ENCODE results near the gene ZFAND5. TPM values are rescaled to one million over a fixed set of nuclear protein-coding genes. Genes with fewer than 3 reads are reported as not detected.

The ZFAND5 gene
- total and polyA plus RNA-seq, 2 of the 13 experiments (the other 11 are each of a cell fraction or from before 2014, with no cell fraction given), result 53.4 to 60.2 TPM

DNA sequence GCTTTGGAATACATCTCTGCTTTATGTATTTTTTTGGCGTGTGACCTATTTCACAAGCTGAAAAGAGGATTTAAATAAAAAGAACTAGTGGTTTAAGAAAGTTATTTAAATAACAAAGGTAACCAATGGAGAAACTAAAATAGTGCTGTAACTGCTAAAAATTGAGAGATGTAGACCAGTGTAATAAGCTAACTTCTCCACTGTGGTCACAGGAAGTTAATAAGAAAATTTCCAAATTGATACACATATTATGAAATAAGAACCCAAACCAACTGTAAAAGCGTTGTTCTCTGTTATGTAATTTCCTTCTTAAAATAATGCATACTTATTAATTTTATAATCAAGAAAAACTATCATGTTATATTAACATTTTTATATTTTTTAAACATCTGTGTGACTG lies 29.1 kb upstream of the ZFAND5 start:
- TF ChIP-seq TBX2 (CRISPR knock-in tag; IDR thresholded peaks at IDR 0.05; ENCODE audit: borderline replicate concordance), result no peak
- TF ChIP-seq, protein P1, sequence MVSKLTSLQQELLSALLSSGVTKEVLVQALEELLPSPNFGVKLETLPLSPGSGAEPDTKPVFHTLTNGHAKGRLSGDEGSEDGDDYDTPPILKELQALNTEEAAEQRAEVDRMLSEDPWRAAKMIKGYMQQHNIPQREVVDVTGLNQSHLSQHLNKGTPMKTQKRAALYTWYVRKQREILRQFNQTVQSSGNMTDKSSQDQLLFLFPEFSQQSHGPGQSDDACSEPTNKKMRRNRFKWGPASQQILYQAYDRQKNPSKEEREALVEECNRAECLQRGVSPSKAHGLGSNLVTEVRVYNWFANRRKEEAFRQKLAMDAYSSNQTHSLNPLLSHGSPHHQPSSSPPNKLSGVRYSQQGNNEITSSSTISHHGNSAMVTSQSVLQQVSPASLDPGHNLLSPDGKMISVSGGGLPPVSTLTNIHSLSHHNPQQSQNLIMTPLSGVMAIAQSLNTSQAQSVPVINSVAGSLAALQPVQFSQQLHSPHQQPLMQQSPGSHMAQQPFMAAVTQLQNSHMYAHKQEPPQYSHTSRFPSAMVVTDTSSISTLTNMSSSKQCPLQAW (CRISPR knock-in tag; IDR thresholded peaks at IDR 0.05), result no peak
- no peak for TF ChIP-seq KLF11 (CRISPR knock-in tag; IDR thresholded peaks at IDR 0.05)
- no peak for TF ChIP-seq CBFB (CRISPR knock-in tag; IDR thresholded peaks at IDR 0.05)
- no peak for TF ChIP-seq ZFYVE20 (CRISPR knock-in tag; IDR thresholded peaks at IDR 0.05; ENCODE audit: borderline replicate concordance, low read depth)
- no peak for TF ChIP-seq KLF6 (CRISPR knock-in tag; IDR thresholded peaks at IDR 0.05)
- no peak for DNase-seq (ENCODE audit: low spot score)
- H3K27me3 ChIP-seq (ENCODE audit: control insufficient read depth in 1 of 2, insufficient read depth in 2 of 2, low read length in 2 of 2), result no peaks in the 10 kb centered on the region
- H2AFZ ChIP-seq (ENCODE audit: low read length), result no peak overlapping the region
- H3K4me3 ChIP-seq (replicated peaks in 1 of 3; ENCODE audit: insufficient read depth in 1 of 3, low read depth in 2 of 3, low read length in 3 of 3), result no peak overlapping the region
- no peaks in the 10 kb centered on the region for H3K79me2 ChIP-seq (ENCODE audit: insufficient read depth, low read length)
- H3K36me3 ChIP-seq (replicated peaks in 1 of 2; ENCODE audit: control insufficient read depth in 1 of 2, insufficient read depth in 2 of 2, low read length in 2 of 2), result no peaks in the 10 kb centered on the region
- WGBS (ENCODE audit: low lambda C conversion rate), result 17% methylated on average over 2 of the region's 2 CpGs
- no TSS peak for BruUV-seq (replicated peaks)
- ChIA-PET CTCF (ENCODE audit: low intra/inter-chr PET ratio, low total read pairs) (no interaction called here), POLR2A (no interaction called here)
- ATAC-seq, result no peak
- FAIRE-seq, result no peak
- peaks cover 16% of the 10 kb centered on the region for H3K4me1 ChIP-seq (ENCODE audit: insufficient read depth, low read length)
- no peaks in the 10 kb centered on the region for H4K20me1 ChIP-seq (ENCODE audit: insufficient read depth, low read length)
- intact Hi-C loops (cut with micrococcal nuclease; ENCODE audit: unreplicated experiment), result no loop called here
- no peak overlapping the region for H3K9ac ChIP-seq (ENCODE audit: insufficient read depth, low read depth, low read length)
- H3K27ac ChIP-seq (ENCODE audit: extremely low read length, insufficient read depth, low read length), result no peak overlapping the region
- H3K4me2 ChIP-seq (ENCODE audit: low read depth, low read length), result no peak overlapping the region
- in situ Hi-C loops (cut with HindIII; ENCODE audit: extremely low pct_ligation_motif_present, low pct_unique_long_range_greater_than_20kb), result no loop called here
- no peaks in the 10 kb centered on the region for H3K9me3 ChIP-seq (ENCODE audit: low read length)

DNA sequence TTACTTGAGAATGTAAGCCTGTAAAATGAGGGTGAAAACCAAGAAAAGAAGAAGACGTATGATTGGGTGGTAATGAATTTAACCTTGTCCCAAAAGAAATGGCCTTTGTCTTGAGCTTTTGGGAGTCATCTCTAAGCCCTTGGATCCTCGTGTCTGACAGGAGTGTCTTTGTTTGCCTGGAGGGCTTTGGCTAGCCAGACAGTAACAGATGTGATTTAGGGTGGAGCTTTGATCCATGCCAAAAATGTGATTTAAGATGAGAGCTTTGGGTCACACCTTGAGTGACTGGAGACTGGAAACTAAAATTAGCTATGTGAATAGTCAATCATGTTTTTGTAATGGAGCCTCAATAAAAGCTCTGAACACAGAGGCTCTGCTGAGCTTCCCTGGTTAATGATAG lies 25.9 kb upstream of the ZFAND5 start:
- no peak for ATAC-seq
- 44% methylated on average over 2 of the region's 2 CpGs for WGBS (ENCODE audit: low lambda C conversion rate)
- Histone ChIP-seq H3K4me2 (ENCODE audit: low read depth, low read length) (no peak overlapping the region), H3K79me2 (ENCODE audit: insufficient read depth, low read length) (no peaks in the 10 kb centered on the region), H3K27ac (ENCODE audit: extremely low read length, insufficient read depth, low read length) (no peak overlapping the region), H3K9me3 (ENCODE audit: low read length) (no peaks in the 10 kb centered on the region), H3K4me3 (replicated peaks in 1 of 3; ENCODE audit: insufficient read depth in 1 of 3, low read depth in 2 of 3, low read length in 3 of 3) (no peak overlapping the region), H3K36me3 (replicated peaks in 1 of 2; ENCODE audit: control insufficient read depth in 1 of 2, insufficient read depth in 2 of 2, low read length in 2 of 2) (no peaks in the 10 kb centered on the region), H3K9ac (ENCODE audit: insufficient read depth, low read depth, low read length) (no peak overlapping the region), H2AFZ (ENCODE audit: low read length) (no peak overlapping the region), H4K20me1 (ENCODE audit: insufficient read depth, low read length) (no peaks in the 10 kb centered on the region), H3K4me1 (ENCODE audit: insufficient read depth, low read length) (peaks cover under 1% of the 10 kb centered on the region), H3K27me3 (ENCODE audit: control insufficient read depth in 1 of 2, insufficient read depth in 2 of 2, low read length in 2 of 2) (no peaks in the 10 kb centered on the region)
- DNase-seq (ENCODE audit: low spot score), result no peak
- CTCF ChIA-PET (ENCODE audit: low intra/inter-chr PET ratio, low total read pairs), result no interaction called here
- no peak for FAIRE-seq
- in situ Hi-C loops (cut with HindIII; ENCODE audit: extremely low pct_ligation_motif_present, low pct_unique_long_range_greater_than_20kb), result no loop called here
- POLR2A ChIA-PET, result interaction anchor here (1.2 kb wide), 1 partner anchor 26 kb away, joined by 6 read pairs; the partner anchor contains the start of gene ZFAND5
- BruUV-seq (replicated peaks), result no TSS peak
- intact Hi-C loops (cut with micrococcal nuclease; ENCODE audit: unreplicated experiment), result no loop called here
- no peak for TF ChIP-seq NFKBIZ (CRISPR knock-in tag; IDR thresholded peaks at IDR 0.05)
- TF ChIP-seq, protein P2, sequence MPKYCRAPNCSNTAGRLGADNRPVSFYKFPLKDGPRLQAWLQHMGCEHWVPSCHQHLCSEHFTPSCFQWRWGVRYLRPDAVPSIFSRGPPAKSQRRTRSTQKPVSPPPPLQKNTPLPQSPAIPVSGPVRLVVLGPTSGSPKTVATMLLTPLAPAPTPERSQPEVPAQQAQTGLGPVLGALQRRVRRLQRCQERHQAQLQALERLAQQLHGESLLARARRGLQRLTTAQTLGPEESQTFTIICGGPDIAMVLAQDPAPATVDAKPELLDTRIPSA (CRISPR knock-in tag; IDR thresholded peaks at IDR 0.05; ENCODE audit: borderline replicate concordance), result no peak
- no peak for TF ChIP-seq SOX13 (IDR thresholded peaks at IDR 0.05)
- no peak for TF ChIP-seq SOX13 (CRISPR knock-in tag; conservative IDR thresholded peaks at IDR 0.05 in 1 of 2, IDR thresholded peaks at IDR 0.05 in 1 of 2)
- TF ChIP-seq ZNF138 (CRISPR knock-in tag; IDR thresholded peaks at IDR 0.05; ENCODE audit: low read depth), result no peak
- no peak for TF ChIP-seq ZNF747 (CRISPR knock-in tag; IDR thresholded peaks at IDR 0.05; ENCODE audit: borderline replicate concordance)
- no peak for TF ChIP-seq TEAD2 (CRISPR knock-in tag; IDR thresholded peaks at IDR 0.05)
- no peak for TF ChIP-seq SAFB2 (CRISPR knock-in tag; IDR thresholded peaks at IDR 0.05; ENCODE audit: borderline replicate concordance, low read depth)
- TF ChIP-seq JUN (CRISPR knock-in tag; IDR thresholded peaks at IDR 0.05), result no peak
- no peak for TF ChIP-seq RARG (CRISPR knock-in tag; IDR thresholded peaks at IDR 0.05; ENCODE audit: low read depth)
- TF ChIP-seq ZNF781 (CRISPR knock-in tag; IDR thresholded peaks at IDR 0.05; ENCODE audit: borderline replicate concordance, not compliant biosample characterization), result no peak

All from HepG2 (cell line).